GM12892 (cell line): ENCODE measurements around the gene APBB2.
"Not testable (repeated sequence)": the region's sequence is repeated elsewhere in the genome, so short reads cannot be mapped to it uniquely, and the experiment has no call there.

Experiments
- POLR2AphosphoS5 ChIP-seq: IDR thresholded peaks from 2 replicates; pipeline ENCODE4 v1.6.1; 2011; ENCODE audit warnings: low read depth, low read length, control low read depth
- TAF1 ChIP-seq: IDR thresholded peaks from 2 replicates; pipeline ENCODE4 v1.6.1; 2011; ENCODE audit warnings: low read depth, mild to moderate bottlenecking, control low read depth, low read length, borderline replicate concordance

- TF ChIP-seq TAF1, POLR2AphosphoS5: not testable (repeated sequence)
Measured at GRCh38 chr4:40817157-40817556, 397.2 kb downstream of the APBB2 start.
